CD4-positive, alpha-beta T cell treated with Interleukin-21 for 1 hour (primary cell): ENCODE data around the gene FBLN1.
"Not testable (repeated sequence)": the region's sequence is repeated elsewhere in the genome, so short reads cannot be mapped to it uniquely, and the experiment has no call there.

Experiments used
- DNase-seq: peaks from one replicate; pipeline ENCODE4 v3.0.0-alpha.2; 2020

Gene FBLN1

GRCh38 chr22:45587638-45588505, 85.2 kb downstream of the FBLN1 start:
- no peak for DNase-seq

GRCh38 chr22:45589556-45589955, 86.9 kb downstream of the FBLN1 start:
- DNase-seq: no peak

GRCh38 chr22:45590262-45590661, 87.6 kb downstream of the FBLN1 start:
- no peak for DNase-seq

GRCh38 chr22:45591633-45592213, 89.0 kb downstream of the FBLN1 start:
- DNase-seq: not testable (repeated sequence)

- no peak for DNase-seq
Measured at GRCh38 chr22:45594123-45594941, 91.6 kb downstream of the FBLN1 start.

- DNase-seq: no peak
Measured at GRCh38 chr22:45597460-45598192, 94.9 kb downstream of the FBLN1 start.

GRCh38 chr22:45598596-45599217, 96.0 kb downstream of the FBLN1 start:
- no peak for DNase-seq

GRCh38 chr22:45599836-45600577, 97.3 kb downstream of the FBLN1 start:
- no peak for DNase-seq

GRCh38 chr22:45600790-45601730, 98.4 kb downstream of the FBLN1 start:
- DNase-seq: no peak

- DNase-seq: no peak
Measured at GRCh38 chr22:45602004-45602733, 99.5 kb downstream of the FBLN1 start.

GRCh38 chr22:45602824-45603595, 100.3 kb downstream of the FBLN1 start:
- peak; percentile 27 for DNase-seq

GRCh38 chr22:45603619-45604018, 100.9 kb downstream of the FBLN1 start:
- DNase-seq: no peak

GRCh38 chr22:45608045-45608444, 105.4 kb downstream of the FBLN1 start:
- not testable (repeated sequence) for DNase-seq

- peak; percentile 26 for DNase-seq
Measured at GRCh38 chr22:45608763-45609180, 106.1 kb downstream of the FBLN1 start.

GRCh38 chr22:45612451-45612901, 109.8 kb downstream of the FBLN1 start:
- DNase-seq: peak; percentile 44

GRCh38 chr22:45612940-45613339, 110.3 kb downstream of the FBLN1 start:
- DNase-seq: no peak

- no peak for DNase-seq
Measured at GRCh38 chr22:45615364-45615763, 112.7 kb downstream of the FBLN1 start.

GRCh38 chr22:45616432-45616831, 113.7 kb downstream of the FBLN1 start:
- no peak for DNase-seq

GRCh38 chr22:45617948-45618347, 115.3 kb downstream of the FBLN1 start:
- no peak for DNase-seq
